ENCODE measurements around the gene MLEC. TPM values are rescaled to one million over a fixed set of nuclear protein-coding genes. Genes with fewer than 3 reads are reported as not detected.

The MLEC gene
- total RNA-seq, 4 donors from 2014 or later = 87.3 to 123 (median 104) TPM

GRCh38 chr12:120748242-120748641 lies 61.3 kb downstream of the MLEC start:
- no peaks in the 10 kb centered on the region for H3K27me3 ChIP-seq
- H3K36me3 ChIP-seq = no peaks in the 10 kb centered on the region
- DNase-seq = no peak
- H3K4me1 ChIP-seq = no peaks in the 10 kb centered on the region
- TF ChIP-seq POLR2A (IDR thresholded peaks at IDR 0.05) (no peak), CTCF (IDR thresholded peaks at IDR 0.05) (no peak)
- H3K9me3 ChIP-seq = no peaks in the 10 kb centered on the region
- H3K27ac ChIP-seq = no peak overlapping the region
- no peak overlapping the region for H3K4me3 ChIP-seq

GRCh38 chr12:120749256-120749655 lies 62.3 kb downstream of the MLEC start:
- Histone ChIP-seq H3K9me3 (no peaks in the 10 kb centered on the region), H3K4me3 (no peak overlapping the region), H3K27me3 (no peaks in the 10 kb centered on the region), H3K27ac (no peak overlapping the region), H3K36me3 (no peaks in the 10 kb centered on the region), H3K4me1 (no peaks in the 10 kb centered on the region)
- no peak for DNase-seq
- TF ChIP-seq CTCF (IDR thresholded peaks at IDR 0.05) (no peak), POLR2A (IDR thresholded peaks at IDR 0.05) (no peak)

- Histone ChIP-seq H3K4me3 (no peak overlapping the region), H3K9me3 (peaks cover 0 to 5% (median 0%) of the 10 kb centered on the region in 4 donors), H3K4me1 (no peaks in the 10 kb centered on the region), H3K27me3 (no peaks in the 10 kb centered on the region), H3K27ac (no peak overlapping the region), H3K36me3 (no peaks in the 10 kb centered on the region)
- TF ChIP-seq CTCF (IDR thresholded peaks at IDR 0.05) = no peak
- TF ChIP-seq POLR2A (IDR thresholded peaks at IDR 0.05) = no peak
- DNase-seq = no peak
Observed at GRCh38 chr12:120750806-120751205, 63.9 kb downstream of the MLEC start.

GRCh38 chr12:120751389-120751788 lies 64.4 kb downstream of the MLEC start:
- Histone ChIP-seq H3K27me3 (no peaks in the 10 kb centered on the region), H3K36me3 (no peaks in the 10 kb centered on the region), H3K27ac (no peak overlapping the region), H3K9me3 (peaks cover 0 to 5% (median 0%) of the 10 kb centered on the region in 4 donors), H3K4me1 (no peaks in the 10 kb centered on the region), H3K4me3 (no peak overlapping the region)
- DNase-seq = no peak
- TF ChIP-seq CTCF (IDR thresholded peaks at IDR 0.05) = no peak
- TF ChIP-seq POLR2A (IDR thresholded peaks at IDR 0.05) = no peak

Other genes with a start within 250 kb of the MLEC start
- gene COX6A1, start 249.0 kb upstream of the MLEC start, total RNA-seq = 1,000 to 10,000 TPM in 2 of 4 donors, 100 to 1,000 TPM in 2; 175 to 1,520 (median 1,006) TPM
- 10 to 100 TPM in 1 of 4 donors, 1 to 10 TPM in 3; 4.5 to 19.0 (median 6.4) TPM for gene TRIAP1, start 240.8 kb upstream of the MLEC start, total RNA-seq
- 10 to 100 TPM; 18.6 to 37.1 (median 27.3) TPM for gene GATC, start 240.7 kb upstream of the MLEC start, total RNA-seq
- gene SRSF9, start 217.4 kb upstream of the MLEC start, total RNA-seq = 100 to 1,000 TPM in 1 of 4 donors, 10 to 100 TPM in 3; 59.9 to 144 (median 78.1) TPM
- 100 to 1,000 TPM; 128 to 212 (median 199) TPM for gene DYNLL1, start 191.0 kb upstream of the MLEC start, total RNA-seq
- 10 to 100 TPM; 22.6 to 40.4 (median 28.6) TPM for gene COQ5, start 158.0 kb upstream of the MLEC start, total RNA-seq
- gene RNF10, start 152.8 kb upstream of the MLEC start, total RNA-seq = 100 to 1,000 TPM; 220 to 375 (median 305) TPM
- 10 to 100 TPM; 22.5 to 75.9 (median 48.8) TPM for gene POP5, start 105.7 kb upstream of the MLEC start, total RNA-seq
- 1 to 10 TPM in 1 of 4 donors, under 1 TPM in 2, not detected in 1; 0.54 to 3.3 (median 0.95) TPM for gene CABP1, start 46.5 kb upstream of the MLEC start, total RNA-seq
- gene UNC119B, start 23.3 kb downstream of the MLEC start, total RNA-seq = 10 to 100 TPM; 16.8 to 23.5 (median 18.1) TPM
- gene ACADS, start 38.7 kb downstream of the MLEC start, total RNA-seq = 100 to 1,000 TPM; 126 to 358 (median 316) TPM
- 10 to 100 TPM; 26.4 to 50.2 (median 34.9) TPM for gene SPPL3, start 217.2 kb downstream of the MLEC start, total RNA-seq